ENCODE data around the gene VGLL4.

VGLL4 gene

GRCh38 chr3:11636394-11636770 lies 7.3 kb downstream of the VGLL4 start:
- H3K4me3 ChIP-seq (replicated peaks; ENCODE audit: low read depth, low read length) = no peak overlapping the region
- no peak for DNase-seq (ENCODE audit: extremely low read depth, low read depth)
- no peak for TF ChIP-seq CTCF (IDR thresholded peaks at IDR 0.05; ENCODE audit: low read depth, low read length, missing control alignments)

- DNase-seq (ENCODE audit: extremely low read depth, low read depth) = no peak
- no peak for TF ChIP-seq CTCF (IDR thresholded peaks at IDR 0.05; ENCODE audit: low read depth, low read length, missing control alignments)
- H3K4me3 ChIP-seq (replicated peaks; ENCODE audit: low read depth, low read length) = no peak overlapping the region
These were observed 7.9 kb downstream of the VGLL4 start for GRCh38 chr3:11635680-11636393.

- H3K4me3 ChIP-seq (replicated peaks; ENCODE audit: low read depth, low read length) = no peak overlapping the region
- DNase-seq (ENCODE audit: extremely low read depth, low read depth) = no peak
- no peak for TF ChIP-seq CTCF (IDR thresholded peaks at IDR 0.05; ENCODE audit: low read depth, low read length, missing control alignments)
These were observed 8.6 kb downstream of the VGLL4 start for GRCh38 chr3:11634974-11635612.

GRCh38 chr3:11634081-11634635 lies 9.6 kb downstream of the VGLL4 start:
- H3K4me3 ChIP-seq (replicated peaks; ENCODE audit: low read depth, low read length) = no peak overlapping the region
- DNase-seq (ENCODE audit: extremely low read depth, low read depth) = no peak
- TF ChIP-seq CTCF (IDR thresholded peaks at IDR 0.05; ENCODE audit: low read depth, low read length, missing control alignments) = no peak

GRCh38 chr3:11632966-11633365 lies 10.7 kb downstream of the VGLL4 start:
- no peak for DNase-seq (ENCODE audit: extremely low read depth, low read depth)
- TF ChIP-seq CTCF (IDR thresholded peaks at IDR 0.05; ENCODE audit: low read depth, low read length, missing control alignments) = no peak
- no peak overlapping the region for H3K4me3 ChIP-seq (replicated peaks; ENCODE audit: low read depth, low read length)

- DNase-seq (ENCODE audit: extremely low read depth, low read depth) = no peak
These were observed 11.2 kb downstream of the VGLL4 start for GRCh38 chr3:11632564-11632963.

More at GRCh38 chr3:11632564-11632963, 11.2 kb downstream of the VGLL4 start:
- TF ChIP-seq CTCF (IDR thresholded peaks at IDR 0.05; ENCODE audit: low read depth, low read length, missing control alignments) = no peak
- H3K4me3 ChIP-seq (replicated peaks; ENCODE audit: low read depth, low read length) = no peak overlapping the region
